Activated T-helper 2 cell treated with anti-CD3 and anti-CD28 coated beads, Interferon-gamma antibody, Interleukin-2, Interleukin-4, amounts not matched to agents 10 μg/mL and 5 μg/mL and 100 μg/mL, durations not matched to agents 14 hours and 24 hours and 36 hours (primary cell): ENCODE measurements around the gene AGO4. TPM values are rescaled to one million over a fixed set of nuclear protein-coding genes. Genes with fewer than 3 reads are reported as not detected.
A peak's percentile ranks its signal among the peaks of the same experiment; 100 is the strongest.
"Not testable (repeated sequence)": the region's sequence is repeated elsewhere in the genome, so short reads cannot be mapped to it uniquely, and the experiment has no call there.

Experiments
- DNase-seq: peaks from one replicate; pipeline ENCODE4 v3.0.0; 2021; ENCODE audit warnings: low spot score
- H3K27ac Mint-ChIP-seq: one replicate; pipeline ENCODE4 v1.8.0; 2021; ENCODE audit warnings: mixed read lengths
- H3K27me3 Mint-ChIP-seq: one replicate; pipeline ENCODE4 v1.8.0; 2021; ENCODE audit warnings: low read depth, mixed read lengths
- H3K36me3 Mint-ChIP-seq: one replicate; pipeline ENCODE4 v1.8.0; 2021; ENCODE audit warnings: low read depth, mixed read lengths
- H3K4me1 Mint-ChIP-seq: one replicate; pipeline ENCODE4 v1.8.0; 2021; ENCODE audit warnings: low read depth, mixed read lengths
- H3K4me3 Mint-ChIP-seq: one replicate; pipeline ENCODE4 v1.8.0; 2021; ENCODE audit warnings: low read depth, mild to moderate bottlenecking, moderate library complexity, mixed read lengths
- H3K9me3 Mint-ChIP-seq: one replicate; pipeline ENCODE4 v1.8.0; 2021; ENCODE audit warnings: mixed read lengths
- intact Hi-C: fragments of 100-400 bp; cut with micrococcal nuclease; formaldehyde crosslinking; loops from one replicate; pipeline ENCODE4 v1.15.1; 2023
- total RNA-seq: library from RNA; stranded (reverse); gene quantifications from 2 replicates; pipeline ENCODE4 v1.2.3, GENCODE V29; 2022

Gene AGO4
- total RNA-seq, 1 donor from 2014 or later: 10.0 TPM

DNA sequence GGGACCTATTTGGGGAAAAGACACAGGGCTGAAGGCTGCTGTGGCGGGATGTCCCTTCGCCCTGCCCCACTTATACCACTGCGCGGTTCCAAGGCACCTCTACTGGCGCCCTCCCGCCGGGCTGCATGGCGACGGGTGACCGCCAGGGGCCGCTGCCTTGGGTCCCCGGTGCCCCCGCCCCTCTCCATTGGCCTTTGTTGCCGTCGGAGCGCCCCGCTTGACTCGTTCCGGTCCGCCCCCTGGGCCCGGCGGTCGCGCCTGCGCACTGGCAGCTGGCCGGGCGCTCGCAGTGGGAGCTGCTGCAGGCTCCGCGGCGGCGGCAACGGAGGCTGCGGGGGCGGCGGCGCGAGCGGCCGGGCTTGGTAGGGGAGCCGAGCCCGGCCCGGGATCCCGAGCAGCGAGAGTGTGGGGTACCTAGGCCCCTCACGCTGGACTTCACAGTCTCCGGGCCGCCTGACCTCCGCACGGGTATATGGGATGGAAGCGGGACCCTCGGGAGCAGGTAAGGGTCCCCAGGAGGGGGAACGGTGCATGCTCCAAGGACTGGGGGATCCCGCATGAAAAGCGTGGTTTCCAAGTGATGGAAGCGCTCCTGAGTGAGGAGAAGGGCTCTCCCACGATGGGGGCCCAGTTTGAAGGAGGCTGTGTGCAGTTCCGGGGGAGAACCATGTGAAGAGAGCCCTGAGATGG, 75.3 kb downstream of the AGO4 start, which contains the start of gene AGO1:
Gene AGO1, plus strand, starts transcription at position 265 of the 690 bp plus-strand sequence. Its CDS starts 213 bp downstream, at position 478.
- Mint-ChIP-seq H3K27me3 (peaks cover 3% of the 10 kb centered on the region), H3K27ac (peak within 1 kb of the TSS; percentile 73), H3K4me3 (peak within 1 kb of the TSS; percentile 92), H3K36me3 (no peaks in the 10 kb centered on the region), H3K9me3 (no peaks in the 10 kb centered on the region), H3K4me1 (peaks cover 41% of the 10 kb centered on the region)
- peak; percentile 95 for DNase-seq
- intact Hi-C loops: loop anchor here (1.0 kb wide), 2 partner anchors 48 to 205 kb away; partner anchors contain the start of genes ADPRS and AGO3

DNA sequence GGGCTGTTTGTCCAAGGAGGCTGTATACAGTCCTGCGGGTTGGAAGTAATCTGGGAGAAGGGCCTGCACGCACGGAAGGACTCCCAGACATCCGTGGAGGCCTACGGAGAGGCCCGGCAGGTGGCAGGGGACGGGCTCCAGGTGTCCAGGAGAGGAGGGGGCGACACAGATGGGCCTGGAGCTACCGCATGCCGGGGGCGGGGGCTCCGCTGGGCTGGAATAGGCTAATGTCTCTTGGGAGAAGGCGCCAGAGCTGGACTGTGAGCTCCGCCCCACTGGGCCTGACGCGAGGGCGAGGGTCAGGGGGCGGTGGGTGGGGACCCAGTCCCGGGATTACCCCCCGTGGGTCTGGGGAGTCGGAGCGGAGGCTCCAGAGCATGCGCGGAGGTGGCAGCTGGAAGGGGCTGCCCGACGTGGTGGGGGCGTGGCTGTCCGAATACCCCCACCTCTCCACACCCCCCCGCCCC, 75.9 kb downstream of the AGO4 start:
- no peaks in the 10 kb centered on the region for H3K9me3 Mint-ChIP-seq
- H3K36me3 Mint-ChIP-seq: peaks cover 3% of the 10 kb centered on the region
- H3K27me3 Mint-ChIP-seq: peaks cover 3% of the 10 kb centered on the region
- H3K4me3 Mint-ChIP-seq: peak overlapping the region; percentile 92
- H3K27ac Mint-ChIP-seq: peak overlapping the region; percentile 73
- intact Hi-C loops: loop anchor here (1.0 kb wide), 2 partner anchors 48 to 205 kb away; partner anchors contain the start of genes ADPRS and AGO3
- peak; percentile 30 for DNase-seq
- peaks cover 41% of the 10 kb centered on the region for H3K4me1 Mint-ChIP-seq

DNA sequence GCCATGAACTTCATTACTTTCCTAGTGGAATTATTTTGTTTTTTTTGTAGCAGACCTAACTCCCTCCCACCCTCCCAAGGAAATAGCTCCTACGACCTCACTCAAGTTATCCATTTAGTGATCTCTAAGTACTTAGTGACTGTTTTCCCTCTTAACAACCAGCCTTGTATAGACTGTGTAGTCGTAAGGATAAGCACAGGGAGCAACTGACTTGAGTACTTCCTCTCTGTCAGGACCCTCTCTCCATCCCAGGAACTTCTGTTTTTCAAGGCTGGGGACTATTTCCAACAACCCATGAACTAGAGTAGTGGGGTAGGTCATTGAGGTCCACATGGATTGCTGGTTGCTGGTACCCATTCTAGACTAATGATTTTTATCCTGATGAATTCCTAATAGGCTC, 77.1 kb downstream of the AGO4 start:
- Mint-ChIP-seq H3K4me3 (peak overlapping the region; percentile 57), H3K9me3 (no peaks in the 10 kb centered on the region), H3K27ac (no peak overlapping the region), H3K4me1 (peaks cover 41% of the 10 kb centered on the region), H3K27me3 (peaks cover under 1% of the 10 kb centered on the region), H3K36me3 (peaks cover 6% of the 10 kb centered on the region)
- DNase-seq: no peak
- intact Hi-C loops: no loop called here

DNA sequence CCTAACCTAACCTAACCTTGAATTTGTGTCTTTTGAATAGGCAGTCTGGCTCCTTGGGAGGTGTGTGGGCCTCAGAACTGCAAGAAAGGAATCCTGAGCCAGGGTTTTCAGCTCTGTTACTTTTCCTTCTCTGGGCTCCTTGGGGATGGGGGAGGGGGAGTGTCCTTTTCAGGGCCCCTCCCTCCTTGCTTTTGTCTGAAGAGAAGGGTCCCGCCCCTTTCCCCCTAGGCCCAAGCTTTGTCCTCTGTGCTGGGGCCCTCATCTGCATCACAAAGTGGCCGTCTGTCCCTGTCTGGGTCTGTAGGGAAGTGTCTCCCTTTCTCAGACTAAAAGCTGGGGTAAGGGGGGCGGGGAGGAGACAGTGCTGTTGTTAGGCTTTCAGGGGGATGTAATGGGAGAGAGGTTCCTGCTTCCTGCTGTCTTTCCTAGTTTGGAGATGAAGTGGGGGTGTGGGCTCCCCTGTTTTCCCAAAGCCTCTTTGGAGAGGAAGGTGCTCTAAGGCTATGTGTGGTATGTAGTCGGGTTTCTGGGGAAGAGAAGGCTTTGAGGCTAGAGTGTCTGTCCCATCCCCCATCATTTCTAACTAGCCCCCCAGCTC, 78.2 kb downstream of the AGO4 start:
- Mint-ChIP-seq H3K4me3 (no peak overlapping the region), H3K27ac (no peak overlapping the region)

DNA sequence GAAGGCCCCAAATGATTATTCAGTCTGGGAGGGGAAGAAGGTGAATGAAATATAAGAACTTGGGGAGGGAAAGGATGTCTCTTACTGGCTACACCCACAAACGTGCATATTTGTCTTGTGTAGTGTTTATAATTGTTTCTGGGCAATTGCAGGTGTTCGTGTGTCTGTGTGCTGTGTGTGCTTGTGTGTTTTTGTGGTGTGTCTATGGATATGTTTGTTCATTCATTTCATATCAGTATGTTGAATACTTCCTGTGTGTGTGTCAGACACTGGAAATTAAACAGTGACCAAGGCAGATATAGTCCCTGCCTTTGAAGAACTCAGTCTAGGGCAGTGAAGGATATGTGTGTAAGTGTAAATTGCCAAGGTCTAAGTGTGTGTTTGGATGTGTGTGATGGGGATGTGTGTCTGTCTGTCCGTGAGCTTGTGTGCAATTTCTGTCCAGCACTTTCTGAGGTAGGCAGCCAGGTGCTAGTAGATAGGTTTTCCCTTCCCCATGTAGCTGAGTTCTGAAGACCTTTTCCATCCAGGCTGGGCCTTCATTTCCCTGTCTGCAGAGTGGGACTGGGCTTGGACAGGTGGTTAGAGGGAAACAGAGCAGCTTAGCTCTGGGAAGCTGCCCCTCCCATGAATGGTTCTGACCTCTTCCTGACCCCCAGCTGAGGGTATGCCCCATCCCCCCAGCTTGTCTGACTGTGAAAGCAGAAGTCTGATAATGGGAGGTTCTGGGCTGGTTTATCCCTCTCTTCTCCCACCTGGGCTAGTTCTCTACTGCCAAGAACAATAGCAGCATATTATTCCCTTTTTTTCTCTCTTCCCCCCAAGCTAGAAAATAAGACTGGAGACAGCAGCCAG, 79.0 kb downstream of the AGO4 start:
- no peaks in the 10 kb centered on the region for H3K27me3 Mint-ChIP-seq
- peak overlapping the region; percentile 10 for H3K27ac Mint-ChIP-seq
- DNase-seq: no peak
- no peaks in the 10 kb centered on the region for H3K9me3 Mint-ChIP-seq
- peaks cover 36% of the 10 kb centered on the region for H3K4me1 Mint-ChIP-seq
- intact Hi-C loops: no loop called here
- no peak overlapping the region for H3K4me3 Mint-ChIP-seq
- H3K36me3 Mint-ChIP-seq: peaks cover 15% of the 10 kb centered on the region

More for the DNA sequence above, 78.2 kb downstream of the AGO4 start:
- intact Hi-C loops: no loop called here
- Mint-ChIP-seq H3K9me3 (no peaks in the 10 kb centered on the region), H3K27me3 (no peaks in the 10 kb centered on the region), H3K36me3 (peaks cover 13% of the 10 kb centered on the region), H3K4me1 (peaks cover 40% of the 10 kb centered on the region)
- no peak for DNase-seq

DNA sequence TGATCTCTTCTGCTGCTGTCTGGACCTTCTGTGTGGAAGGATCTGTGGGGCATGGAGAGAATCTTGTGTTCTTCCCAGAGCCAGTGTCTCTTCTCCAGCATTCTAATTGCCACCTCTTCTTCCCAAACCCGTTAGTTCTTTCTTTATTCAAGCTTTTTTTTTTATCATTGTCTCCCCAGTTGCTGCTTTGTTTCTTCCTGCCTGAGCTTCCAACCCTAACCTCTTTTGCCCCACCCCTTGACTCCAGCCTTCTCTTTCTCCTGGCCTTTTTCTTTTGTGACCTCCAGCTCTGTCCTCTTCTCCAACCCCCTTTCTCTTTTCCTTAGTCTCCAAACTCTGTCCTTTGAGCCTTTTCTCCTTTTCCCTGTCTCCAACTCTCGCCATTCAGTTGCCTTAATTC, 79.7 kb downstream of the AGO4 start:
- H3K27me3 Mint-ChIP-seq: no peaks in the 10 kb centered on the region
- intact Hi-C loops: no loop called here
- peaks cover 21% of the 10 kb centered on the region for H3K36me3 Mint-ChIP-seq
- peaks cover 29% of the 10 kb centered on the region for H3K4me1 Mint-ChIP-seq
- H3K27ac Mint-ChIP-seq: no peak overlapping the region
- H3K9me3 Mint-ChIP-seq: no peaks in the 10 kb centered on the region
- H3K4me3 Mint-ChIP-seq: no peak overlapping the region
- DNase-seq: no peak

DNA sequence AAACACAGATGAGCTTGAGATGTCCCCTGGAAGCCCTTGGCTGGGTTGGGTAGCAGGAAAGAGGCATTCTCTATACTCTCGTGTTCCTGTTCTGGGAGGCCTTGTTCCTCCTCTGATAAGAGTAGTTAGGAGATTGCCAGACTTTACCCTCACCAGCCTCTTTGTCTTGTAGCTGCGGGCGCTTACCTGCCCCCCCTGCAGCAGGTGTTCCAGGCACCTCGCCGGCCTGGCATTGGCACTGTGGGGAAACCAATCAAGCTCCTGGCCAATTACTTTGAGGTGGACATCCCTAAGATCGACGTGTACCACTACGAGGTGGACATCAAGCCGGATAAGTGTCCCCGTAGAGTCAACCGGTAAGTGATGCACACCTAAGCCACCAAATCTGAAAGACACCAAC, 80.4 kb downstream of the AGO4 start:
- Mint-ChIP-seq H3K4me3 (no peak overlapping the region), H3K36me3 (peaks cover 24% of the 10 kb centered on the region), H3K9me3 (no peaks in the 10 kb centered on the region), H3K4me1 (peaks cover 26% of the 10 kb centered on the region), H3K27ac (no peak overlapping the region), H3K27me3 (no peaks in the 10 kb centered on the region)
- DNase-seq: no peak
- intact Hi-C loops: no loop called here

DNA sequence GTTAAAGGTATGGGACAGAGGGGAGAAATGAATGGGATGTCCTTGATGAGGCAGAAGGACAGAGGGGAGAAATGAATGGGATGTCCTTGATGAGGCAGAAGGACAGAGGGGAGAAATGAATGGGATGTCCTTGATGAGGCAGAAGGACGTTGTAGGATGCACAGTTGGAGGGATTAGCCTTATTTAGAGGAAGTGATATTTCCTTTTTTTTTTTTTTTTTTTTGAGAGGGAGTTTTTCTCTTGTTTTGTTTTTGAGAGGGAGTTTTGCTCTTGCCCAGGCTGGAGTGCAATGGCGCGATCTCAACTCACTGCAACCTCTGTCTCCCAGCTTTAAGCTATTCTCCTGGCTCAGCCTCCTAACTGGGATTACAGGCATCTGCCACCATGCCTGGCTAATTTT, 81.2 kb downstream of the AGO4 start:
- H3K27ac Mint-ChIP-seq, H3K4me3 Mint-ChIP-seq, H3K9me3 Mint-ChIP-seq, H3K27me3 Mint-ChIP-seq, intact Hi-C loops, DNase-seq: not testable (repeated sequence)
- H3K36me3 Mint-ChIP-seq: peaks cover 26% of the 10 kb centered on the region
- peaks cover 26% of the 10 kb centered on the region for H3K4me1 Mint-ChIP-seq

DNA sequence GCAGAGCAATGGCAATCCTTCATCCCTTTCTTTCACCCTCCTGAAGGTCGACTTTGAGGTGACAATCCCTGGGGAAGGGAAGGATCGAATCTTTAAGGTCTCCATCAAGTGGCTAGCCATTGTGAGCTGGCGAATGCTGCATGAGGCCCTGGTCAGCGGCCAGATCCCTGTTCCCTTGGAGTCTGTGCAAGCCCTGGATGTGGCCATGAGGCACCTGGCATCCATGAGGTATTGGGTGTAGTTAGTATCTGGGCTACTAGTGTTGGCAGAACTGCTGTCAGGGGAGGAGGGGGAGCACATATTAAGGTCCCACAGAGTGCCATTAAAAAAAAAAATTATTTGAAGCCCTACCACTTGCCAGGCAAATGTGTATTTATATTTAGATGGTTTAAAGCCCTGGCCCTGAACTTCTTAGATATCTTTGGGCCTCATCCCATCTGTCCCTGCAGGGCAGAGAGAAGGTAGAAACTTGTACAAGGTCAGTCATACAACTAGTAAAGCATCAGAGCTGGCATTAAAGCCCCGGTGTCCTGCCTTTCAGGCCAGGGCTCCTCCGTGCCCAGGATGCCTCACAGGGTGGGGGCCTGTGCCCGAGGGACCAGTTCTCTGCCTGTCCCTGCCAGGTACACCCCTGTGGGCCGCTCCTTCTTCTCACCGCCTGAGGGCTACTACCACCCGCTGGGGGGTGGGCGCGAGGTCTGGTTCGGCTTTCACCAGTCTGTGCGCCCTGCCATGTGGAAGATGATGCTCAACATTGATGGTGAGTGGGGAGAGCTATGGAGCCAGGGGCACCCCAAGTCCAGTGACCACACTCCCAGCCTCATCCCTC, 85.4 kb downstream of the AGO4 start:
- Mint-ChIP-seq H3K27me3 (no peaks in the 10 kb centered on the region), H3K4me3 (no peak overlapping the region), H3K4me1 (peaks cover 5% of the 10 kb centered on the region), H3K36me3 (peaks cover 46% of the 10 kb centered on the region), H3K27ac (no peak overlapping the region), H3K9me3 (no peaks in the 10 kb centered on the region)
- no peak for DNase-seq
- intact Hi-C loops: no loop called here

DNA sequence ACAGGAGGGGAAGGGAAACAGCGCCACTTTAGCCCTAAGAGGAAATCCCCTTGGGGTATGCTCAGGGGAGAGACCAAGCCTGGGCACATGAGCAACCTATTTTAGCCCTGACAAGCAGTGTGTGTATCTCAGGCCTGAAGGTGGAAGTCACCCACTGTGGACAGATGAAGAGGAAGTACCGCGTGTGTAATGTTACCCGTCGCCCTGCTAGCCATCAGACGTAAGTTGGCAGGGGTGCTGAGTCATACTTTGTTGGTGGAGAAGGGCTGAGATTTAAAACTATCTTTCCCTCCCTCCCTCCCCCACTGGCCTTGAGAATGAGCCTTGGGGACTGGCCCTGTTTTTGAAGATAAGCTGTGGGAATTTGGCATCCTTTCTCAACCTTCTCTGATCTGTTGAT, 86.4 kb downstream of the AGO4 start:
- intact Hi-C loops: no loop called here
- peak overlapping the region; percentile 49 for H3K27ac Mint-ChIP-seq
- H3K4me3 Mint-ChIP-seq: no peak overlapping the region
- DNase-seq: no peak
- no peaks in the 10 kb centered on the region for H3K27me3 Mint-ChIP-seq
- no peaks in the 10 kb centered on the region for H3K9me3 Mint-ChIP-seq
- peaks cover 5% of the 10 kb centered on the region for H3K4me1 Mint-ChIP-seq
- peaks cover 45% of the 10 kb centered on the region for H3K36me3 Mint-ChIP-seq

DNA sequence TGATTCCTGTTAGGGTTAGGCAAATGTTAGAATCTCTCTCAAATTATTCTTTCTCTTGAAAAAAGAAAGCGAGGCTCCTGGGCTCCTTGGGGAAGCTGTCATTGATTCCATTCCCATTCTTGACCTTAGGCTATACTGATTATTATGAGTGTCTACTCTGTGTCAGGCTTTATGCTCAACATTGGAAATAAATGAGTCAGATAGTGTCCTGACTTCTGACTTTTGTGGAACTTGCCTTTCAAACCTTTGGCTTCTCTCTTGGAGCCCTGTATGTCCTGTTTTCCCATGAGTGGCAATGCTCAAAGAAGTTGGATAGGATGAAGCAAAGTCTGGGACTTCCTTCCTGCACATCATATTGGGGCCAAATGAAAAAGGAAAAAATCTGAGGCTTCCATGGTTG, 86.8 kb downstream of the AGO4 start:
- Mint-ChIP-seq H3K9me3 (no peaks in the 10 kb centered on the region), H3K4me1 (peaks cover 5% of the 10 kb centered on the region), H3K4me3 (no peak overlapping the region), H3K36me3 (peaks cover 45% of the 10 kb centered on the region), H3K27me3 (no peaks in the 10 kb centered on the region), H3K27ac (no peak overlapping the region)
- intact Hi-C loops: no loop called here
- DNase-seq: no peak

DNA sequence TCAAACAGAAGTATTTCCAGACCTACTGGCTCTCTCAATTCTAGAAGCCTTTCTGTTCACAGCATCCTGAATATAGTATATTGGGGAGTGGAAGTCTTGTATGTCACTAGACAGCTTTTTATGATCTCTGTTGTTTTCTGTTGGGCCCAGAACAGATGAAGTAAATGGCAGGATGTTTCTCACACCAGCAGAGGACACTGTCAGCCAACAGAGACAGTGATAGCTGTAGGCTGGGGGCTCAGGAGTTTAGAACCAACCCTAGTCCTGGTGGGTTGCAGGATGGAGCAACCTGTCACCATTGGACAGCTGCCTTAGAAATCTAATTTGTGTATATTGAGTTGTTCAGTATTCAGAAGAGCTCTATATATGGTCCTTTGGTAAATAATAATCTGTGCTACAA, 92.1 kb downstream of the AGO4 start:
- no peak overlapping the region for H3K27ac Mint-ChIP-seq
- no peaks in the 10 kb centered on the region for H3K27me3 Mint-ChIP-seq
- peaks cover 44% of the 10 kb centered on the region for H3K36me3 Mint-ChIP-seq
- no peaks in the 10 kb centered on the region for H3K9me3 Mint-ChIP-seq
- no peak overlapping the region for H3K4me3 Mint-ChIP-seq
- H3K4me1 Mint-ChIP-seq: no peaks in the 10 kb centered on the region
- DNase-seq: no peak
- intact Hi-C loops: no loop called here
